HG03442 (cell line): ENCODE measurements around the gene SPN.
"Not testable (repeated sequence)": the region's sequence is repeated elsewhere in the genome, so short reads cannot be mapped to it uniquely, and the experiment has no call there.

Experiments used
- ATAC-seq: cut with Tn5 transposase; IDR thresholded peaks from one replicate; pipeline ENCODE4 v1.9.1; 2021; ENCODE audit warnings: mild to moderate bottlenecking, moderate library complexity; ENCODE audit not compliant: unreplicated experiment

SPN gene

DNA sequence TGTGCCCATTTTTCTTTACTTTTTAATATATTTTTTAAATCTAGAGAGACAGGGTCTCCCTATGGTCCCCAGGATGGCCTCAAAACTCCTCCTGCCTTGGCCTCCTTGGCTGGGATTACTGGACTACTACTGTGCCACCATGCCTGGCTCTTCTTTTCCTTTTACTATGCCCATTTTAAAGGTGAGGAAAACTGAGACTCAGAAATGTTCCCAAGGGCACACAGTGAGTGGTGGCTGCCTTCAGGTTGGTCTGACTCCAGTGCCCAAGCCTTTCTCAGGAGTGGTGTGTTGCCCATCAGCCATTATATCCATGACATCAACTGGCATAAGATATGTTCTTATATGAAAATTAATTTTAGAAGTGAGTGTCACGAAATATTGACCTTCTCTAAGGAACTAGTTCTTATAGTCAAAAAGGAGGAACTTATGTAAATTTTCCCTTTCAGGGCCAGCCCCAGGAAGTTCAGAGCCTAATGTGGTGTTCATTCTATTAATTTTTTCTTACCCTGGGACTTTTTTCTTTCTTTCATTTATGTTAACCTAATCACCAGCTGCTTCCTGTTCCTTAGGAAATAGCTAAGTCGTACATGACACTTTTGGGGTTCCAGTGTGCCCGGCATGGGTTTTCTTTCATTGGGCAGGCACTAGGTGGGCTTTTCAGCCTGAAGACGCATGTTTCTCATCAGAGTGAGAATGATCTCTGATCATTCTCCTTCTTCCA lies 17.9 kb upstream of the SPN start:
- no peak for ATAC-seq

- no peak for ATAC-seq
Measured at GRCh38 chr16:29645694-29646187, 17.3 kb upstream of the SPN start.

DNA sequence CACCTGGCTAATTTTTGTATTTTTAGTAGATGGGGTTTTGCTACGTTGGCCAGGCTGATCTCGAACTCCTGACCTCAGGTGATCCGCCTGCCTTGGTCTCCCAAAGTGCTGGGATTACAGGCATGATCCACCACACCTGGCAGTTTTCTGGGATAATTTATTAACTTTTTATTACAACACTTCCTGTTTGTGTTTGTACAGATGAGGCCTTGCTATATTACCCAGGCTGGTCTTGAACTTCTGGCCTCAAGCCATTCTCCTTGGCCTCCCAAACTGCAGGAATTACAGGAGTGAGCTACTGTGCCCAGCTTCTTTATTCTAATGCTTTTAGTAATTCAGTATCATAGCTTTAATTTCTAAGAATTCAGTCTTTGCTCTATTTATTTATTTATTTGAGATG lies 16.1 kb upstream of the SPN start:
- no peak for ATAC-seq

DNA sequence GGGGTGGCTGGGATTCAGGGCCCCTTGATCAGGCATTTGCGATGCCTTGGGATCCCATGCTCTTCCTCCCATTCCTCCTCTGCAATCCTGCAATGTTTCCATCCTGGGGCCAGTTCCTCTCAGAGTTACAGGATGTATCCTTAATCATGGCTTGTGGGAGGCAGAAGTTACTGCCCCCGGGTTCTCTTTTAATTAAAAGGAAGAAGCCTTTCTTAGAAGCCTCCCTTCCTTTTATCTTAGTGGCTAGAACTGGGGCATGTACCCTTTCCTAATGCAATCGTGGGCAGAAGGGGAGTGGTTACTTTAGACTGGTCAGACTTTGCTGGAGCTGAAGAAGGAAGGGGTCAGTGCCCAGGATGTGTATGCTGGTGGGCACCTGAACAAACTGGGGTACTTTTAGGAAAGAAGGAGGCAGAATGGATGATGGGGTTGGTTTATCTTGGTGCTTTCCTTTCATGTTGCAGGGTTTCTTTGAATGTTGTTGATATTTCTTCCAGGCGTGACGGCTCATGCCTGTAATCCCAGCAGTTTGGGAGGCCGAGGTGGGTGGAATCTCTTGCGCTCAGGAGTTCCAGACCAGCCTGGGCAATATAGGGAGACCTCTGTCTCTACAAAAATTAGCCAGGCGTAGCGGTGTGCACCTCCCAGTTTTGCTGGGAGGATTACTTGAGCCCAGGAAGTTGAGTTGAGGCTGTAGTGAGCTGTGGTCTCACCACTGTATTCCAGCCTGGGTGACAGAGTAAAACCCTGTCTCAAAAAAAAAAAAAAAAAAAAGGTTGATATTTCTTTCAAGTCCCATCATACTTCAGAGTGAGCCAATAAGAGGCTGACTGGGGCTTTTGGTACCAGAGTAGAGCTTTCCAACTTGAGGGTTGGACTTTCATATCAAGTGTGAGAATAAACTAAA lies 13.2 kb upstream of the SPN start:
- ATAC-seq, result no peak

DNA sequence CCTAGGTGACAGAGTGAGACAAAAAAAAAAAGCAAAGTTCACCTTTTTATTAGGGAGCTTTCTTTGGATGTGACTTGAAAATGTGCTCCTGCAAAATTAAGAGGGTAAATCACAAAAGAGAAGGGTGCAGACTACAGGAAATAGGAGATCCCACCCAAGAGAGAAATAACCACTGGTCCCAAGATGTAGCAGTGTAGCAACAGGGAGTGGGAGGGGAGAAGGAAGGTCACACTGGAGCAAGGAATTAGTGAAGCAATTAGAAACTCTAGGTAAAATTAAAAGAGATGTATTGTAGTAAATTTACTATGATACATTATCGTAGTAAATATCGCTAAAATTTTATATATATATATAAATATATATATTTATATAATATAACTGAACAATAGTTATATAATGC lies 12.3 kb upstream of the SPN start:
- ATAC-seq, result no peak

- ATAC-seq, result no peak
Measured at GRCh38 chr16:29651774-29652349, 11.2 kb upstream of the SPN start.

DNA sequence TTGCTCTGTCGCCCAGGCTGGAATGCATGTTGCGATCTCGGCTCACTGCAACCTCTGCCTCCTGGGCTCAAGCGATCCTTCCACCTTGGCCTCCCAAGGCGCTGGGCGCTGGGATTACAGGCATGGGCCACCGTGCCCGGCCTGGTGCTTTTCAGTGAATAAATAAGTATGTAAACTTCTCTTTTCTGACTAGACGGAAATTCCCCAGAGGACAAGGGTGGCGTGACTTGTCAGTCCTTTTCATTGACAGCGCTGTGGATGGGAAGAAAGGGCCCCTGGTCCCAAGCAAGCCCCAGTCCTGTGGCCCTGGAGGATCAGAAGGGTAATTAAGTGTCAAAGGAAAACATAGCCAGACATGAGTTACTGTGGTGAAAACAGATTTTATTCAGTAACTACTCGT lies 9.6 kb upstream of the SPN start:
- no peak for ATAC-seq

DNA sequence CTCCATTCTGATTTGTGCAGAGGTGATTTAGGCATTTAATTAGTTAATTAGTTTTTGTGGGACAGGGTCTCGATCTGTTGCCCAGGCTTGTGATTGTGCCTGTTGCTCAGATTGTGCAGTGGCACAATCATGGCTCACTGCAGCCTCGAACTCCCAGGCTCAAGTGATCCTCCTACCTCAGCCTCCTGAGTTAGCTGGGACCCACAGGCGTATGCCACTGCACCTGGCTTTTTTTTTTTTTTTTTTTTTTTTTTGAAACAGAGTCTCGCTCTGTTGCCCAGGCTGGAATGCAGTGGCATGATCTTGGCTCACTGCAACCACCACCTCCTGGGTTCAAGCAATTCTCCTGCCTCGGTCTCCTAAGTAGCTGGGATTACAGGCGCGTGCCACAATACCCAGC lies 9.2 kb upstream of the SPN start:
- ATAC-seq, result not testable (repeated sequence)

DNA sequence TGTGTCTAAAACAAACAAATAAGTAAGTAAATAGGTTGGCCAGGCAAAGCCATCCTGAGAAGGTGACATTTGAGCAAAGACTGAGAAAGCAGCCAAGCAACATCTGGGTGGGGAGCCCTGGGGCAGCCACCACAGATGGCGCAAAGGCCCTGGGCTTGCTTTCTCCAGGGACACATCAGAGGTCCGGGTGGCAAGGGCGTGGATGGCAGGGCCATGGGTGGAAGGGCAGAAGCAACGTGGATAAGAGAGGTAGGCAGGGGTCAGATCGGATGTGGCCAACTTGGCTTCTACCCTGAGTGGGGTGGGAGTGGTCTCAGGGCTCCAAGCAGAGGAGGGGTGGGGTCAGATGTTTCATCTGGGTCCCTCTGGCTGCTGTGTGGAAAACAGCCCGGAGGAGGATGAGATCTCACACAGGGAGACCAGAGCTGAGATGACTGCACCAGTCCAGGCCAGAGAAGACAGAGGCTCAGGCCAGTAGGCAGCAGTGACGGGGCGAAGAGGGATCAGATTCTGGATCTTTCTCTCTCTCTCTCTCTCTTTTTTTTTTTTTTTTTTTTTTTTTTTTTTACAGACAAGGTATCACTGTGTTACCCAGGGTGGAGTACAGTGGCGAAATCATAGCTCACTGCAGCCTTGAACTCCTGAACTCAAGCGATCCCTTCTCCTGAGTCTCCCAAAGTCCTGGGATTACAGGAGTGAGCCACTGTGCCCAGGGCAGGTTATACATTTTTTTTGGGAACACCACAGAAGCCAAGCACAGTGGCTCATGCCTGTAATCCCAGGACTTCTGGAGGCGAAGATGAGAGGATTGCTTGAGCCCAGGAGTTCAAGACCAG lies 6.1 kb upstream of the SPN start:
- ATAC-seq, result no peak

DNA sequence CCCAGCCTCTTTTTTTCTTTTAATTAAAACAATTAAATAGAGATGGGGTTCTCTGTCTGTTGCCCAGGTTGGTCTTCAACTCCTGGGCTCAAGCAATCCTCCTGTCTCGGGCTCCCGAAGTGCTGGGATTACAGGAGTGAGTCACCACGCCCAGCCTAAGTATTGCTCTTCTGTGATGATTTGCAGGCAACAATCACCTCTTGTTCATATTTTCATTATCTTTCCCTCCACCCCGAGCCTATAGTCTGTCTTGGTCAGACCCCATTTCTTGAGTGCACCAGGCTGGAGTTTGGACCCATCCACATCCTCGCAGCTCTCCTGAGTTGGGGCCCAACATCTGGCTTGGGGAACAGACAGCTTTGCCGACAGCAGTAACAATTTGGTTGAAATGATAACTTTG lies 4.3 kb upstream of the SPN start:
- no peak for ATAC-seq

DNA sequence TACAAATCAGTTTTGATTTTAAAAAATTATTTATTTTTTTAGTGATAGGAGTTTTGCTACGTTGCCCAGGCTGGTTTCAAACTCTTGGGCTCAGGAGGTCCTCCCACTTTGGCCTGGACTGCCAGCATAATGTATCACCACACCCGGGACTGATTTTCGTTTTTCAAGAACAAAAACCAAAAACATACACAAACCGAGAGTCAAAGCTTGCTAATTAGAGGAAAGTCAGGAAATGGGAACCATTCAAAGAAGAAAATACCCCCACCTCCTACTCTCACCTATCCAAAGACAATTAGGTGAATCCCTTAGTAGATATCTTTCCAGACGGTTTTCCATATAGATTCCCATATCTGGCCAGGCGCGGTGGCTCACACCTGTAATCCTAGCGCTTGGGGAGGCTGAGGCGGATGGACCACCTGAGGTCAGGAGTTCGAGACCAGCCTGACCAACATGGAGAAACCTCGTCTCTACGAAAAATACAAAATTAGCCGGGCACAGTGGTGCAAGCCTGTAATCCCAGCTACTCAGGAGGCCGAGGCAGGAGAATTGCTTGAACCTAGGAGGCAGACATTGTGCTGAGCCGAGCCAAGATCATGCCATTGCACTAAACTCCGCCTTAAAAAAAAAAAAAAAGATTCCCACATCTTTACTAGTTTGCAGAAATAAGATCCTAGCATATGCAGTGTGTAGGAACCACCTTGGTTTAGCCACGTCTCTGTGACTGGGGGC lies 883 bp upstream of the SPN start:
- ATAC-seq, result no peak

GRCh38 chr16:29662729-29663015 lies 375 bp upstream of the SPN start:
- no peak for ATAC-seq

DNA sequence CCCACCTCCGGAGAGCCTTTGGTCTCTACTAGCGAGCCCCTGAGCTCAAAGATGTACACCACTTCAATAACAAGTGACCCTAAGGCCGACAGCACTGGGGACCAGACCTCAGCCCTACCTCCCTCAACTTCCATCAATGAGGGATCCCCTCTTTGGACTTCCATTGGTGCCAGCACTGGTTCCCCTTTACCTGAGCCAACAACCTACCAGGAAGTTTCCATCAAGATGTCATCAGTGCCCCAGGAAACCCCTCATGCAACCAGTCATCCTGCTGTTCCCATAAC lies 702 bp downstream of the SPN start:
- no peak for ATAC-seq

DNA sequence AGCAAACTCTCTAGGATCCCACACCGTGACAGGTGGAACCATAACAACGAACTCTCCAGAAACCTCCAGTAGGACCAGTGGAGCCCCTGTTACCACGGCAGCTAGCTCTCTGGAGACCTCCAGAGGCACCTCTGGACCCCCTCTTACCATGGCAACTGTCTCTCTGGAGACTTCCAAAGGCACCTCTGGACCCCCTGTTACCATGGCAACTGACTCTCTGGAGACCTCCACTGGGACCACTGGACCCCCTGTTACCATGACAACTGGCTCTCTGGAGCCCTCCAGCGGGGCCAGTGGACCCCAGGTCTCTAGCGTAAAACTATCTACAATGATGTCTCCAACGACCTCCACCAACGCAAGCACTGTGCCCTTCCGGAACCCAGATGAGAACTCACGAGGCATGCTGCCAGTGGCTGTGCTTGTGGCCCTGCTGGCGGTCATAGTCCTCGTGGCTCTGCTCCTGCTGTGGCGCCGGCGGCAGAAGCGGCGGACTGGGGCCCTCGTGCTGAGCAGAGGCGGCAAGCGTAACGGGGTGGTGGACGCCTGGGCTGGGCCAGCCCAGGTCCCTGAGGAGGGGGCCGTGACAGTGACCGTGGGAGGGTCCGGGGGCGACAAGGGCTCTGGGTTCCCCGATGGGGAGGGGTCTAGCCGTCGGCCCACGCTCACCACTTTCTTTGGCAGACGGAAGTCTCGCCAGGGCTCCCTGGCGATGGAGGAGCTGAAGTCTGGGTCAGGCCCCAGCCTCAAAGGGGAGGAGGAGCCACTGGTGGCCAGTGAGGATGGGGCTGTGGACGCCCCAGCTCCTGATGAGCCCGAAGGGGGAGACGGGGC lies 1.3 kb downstream of the SPN start:
- ATAC-seq, result no peak

DNA sequence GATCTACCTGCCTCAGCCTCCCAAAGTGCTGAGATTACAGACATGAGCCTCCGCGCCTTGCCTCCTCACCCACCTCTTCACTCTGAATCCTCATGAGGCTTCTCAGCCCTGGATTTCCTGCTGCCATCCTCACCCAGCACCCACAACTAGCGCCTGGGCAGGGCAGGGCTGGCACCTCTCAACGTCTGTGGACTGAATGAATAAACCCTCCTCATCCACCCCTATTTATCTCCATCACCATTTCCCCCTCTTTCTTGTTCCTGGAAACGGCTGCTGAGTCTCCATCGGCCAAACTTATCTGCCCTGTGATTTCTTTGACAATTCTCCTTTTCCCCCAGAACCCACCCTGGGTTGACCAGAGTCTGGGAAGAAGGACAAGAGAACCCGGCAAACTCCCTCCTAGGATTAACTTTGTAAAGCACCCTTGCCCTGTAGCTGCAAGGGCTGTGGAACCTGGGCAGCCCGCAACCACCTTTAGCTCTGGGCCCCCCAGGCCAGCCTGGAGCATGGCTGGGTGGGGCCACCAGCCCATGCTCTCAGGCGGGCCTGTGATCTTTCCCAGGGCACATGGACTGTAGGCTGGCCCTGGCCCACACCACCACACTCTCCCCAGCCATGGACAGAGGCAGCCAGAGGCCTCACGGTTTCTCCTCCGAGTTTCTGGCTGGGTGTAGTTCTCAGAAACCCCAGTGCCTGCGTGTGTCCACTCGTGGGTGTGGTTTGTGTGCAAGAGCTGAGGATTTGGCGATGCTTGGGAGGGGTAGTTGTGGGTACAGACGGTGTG lies 2.4 kb downstream of the SPN start:
- ATAC-seq, result no peak

DNA sequence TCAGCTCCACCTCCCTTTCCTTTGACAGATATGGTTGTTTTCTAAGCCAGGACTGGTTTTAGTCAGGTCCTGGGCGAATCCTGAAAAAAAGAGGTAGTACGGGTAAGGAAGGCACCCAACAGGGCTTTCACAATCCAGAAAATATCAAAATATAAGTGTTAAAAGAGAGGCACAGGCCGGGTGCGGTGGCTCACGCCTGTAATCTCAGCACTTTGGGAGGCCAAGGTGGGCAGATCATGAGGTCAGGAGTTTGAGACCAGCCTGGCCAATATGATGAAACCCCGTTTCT lies 4.2 kb downstream of the SPN start:
- ATAC-seq, result not testable (repeated sequence)

DNA sequence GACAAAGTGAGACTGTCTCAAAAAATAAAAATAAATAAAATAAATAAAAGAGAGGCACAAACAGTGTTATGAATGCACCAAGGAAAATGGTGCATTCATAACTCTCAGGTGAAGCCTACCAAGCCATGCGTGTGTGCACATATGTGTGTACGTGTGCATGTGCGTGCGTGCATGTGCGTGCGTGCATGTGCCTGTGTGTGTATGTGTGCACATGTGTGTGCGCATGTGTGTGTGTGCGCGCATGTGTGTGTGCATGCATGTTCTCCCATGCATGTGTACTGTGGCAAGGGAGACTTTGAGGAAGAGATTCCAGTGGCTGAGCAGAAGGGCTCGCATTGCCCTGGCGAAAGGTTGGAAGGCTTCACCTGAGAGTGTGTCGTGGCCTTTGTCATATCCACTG lies 4.7 kb downstream of the SPN start:
- no peak for ATAC-seq

- ATAC-seq, result no peak
Measured at GRCh38 chr16:29668267-29668666, 5.2 kb downstream of the SPN start.

- ATAC-seq, result no peak
Measured at GRCh38 chr16:29673501-29673900, 10.5 kb downstream of the SPN start.
